AG04450 (cell line): ENCODE measurements around the gene SPTBN2. TPM values are rescaled to one million over a fixed set of nuclear protein-coding genes. Genes with fewer than 3 reads are reported as not detected.

ENCODE experiments used
- CTCF ChIA-PET: fragments of 300-600, 350-600 bp; formaldehyde crosslinking; extraction: SDS; loops from one replicate; lab custom pipeline; 2022; ENCODE audit warnings: antibody characterized with exemption, inconsistent platforms; lab: Charles Lee
- POLR2A ChIA-PET: fragments of 350-600 bp; formaldehyde crosslinking; extraction: SDS; loops from one replicate; lab custom pipeline; 2021; ENCODE audit warnings: antibody characterized with exemption, inconsistent platforms; lab: Yijun Ruan, JAX
- DNase-seq: peaks from one replicate; pipeline ENCODE4 v3.0.0-alpha.2; 2011; ENCODE audit warnings: low read depth, low spot score
- H3K27ac ChIP-seq: one replicate; pipeline ENCODE4 v1.5.1; 2012; ENCODE audit warnings: low read depth, low read length, control low read depth
- H3K27me3 ChIP-seq: one replicate; pipeline ENCODE4 v1.6.0; 2012; ENCODE audit warnings: low read length; ENCODE audit not compliant: control insufficient read depth, insufficient read depth
- H3K4me3 ChIP-seq: 2 replicates; pipeline ENCODE4 v1.5.1; 2011; ENCODE audit warnings: mild to moderate bottlenecking, low read depth, low read length, control low read depth
- H3K9me3 ChIP-seq: 2 replicates; pipeline ENCODE4 v1.5.1; 2012; ENCODE audit warnings: low read length; ENCODE audit not compliant: control insufficient read depth, insufficient read depth
- CTCF ChIP-seq: IDR thresholded peaks from 2 replicates; pipeline ENCODE4 v1.5.1; 2011; ENCODE audit warnings: low read depth, low read length, control low read depth, inconsistent platforms
- polyA plus RNA-seq: library from polyadenylated mRNA; depleted of rRNA; stranded (reverse); fragments of >200 nt; gene quantifications from 2 replicates; pipeline ENCODE4 v1.2.3, GENCODE V29; 2011

SPTBN2 gene
- polyA plus RNA-seq, 1 experiment = 0.09 TPM

- H3K27me3 ChIP-seq = peaks cover 46% of the 10 kb centered on the region
- POLR2A ChIA-PET = no interaction called here
- no peaks in the 10 kb centered on the region for H3K9me3 ChIP-seq
- no peak overlapping the region for H3K27ac ChIP-seq
- no peak for TF ChIP-seq CTCF
- DNase-seq = no peak
- CTCF ChIA-PET = no interaction called here
- no peak overlapping the region for H3K4me3 ChIP-seq
Observed at GRCh38 chr11:66723693-66724092, 5.3 kb downstream of the SPTBN2 start.

GRCh38 chr11:66722745-66723651, 6.0 kb downstream of the SPTBN2 start:
- Histone ChIP-seq H3K27ac (no peak overlapping the region), H3K9me3 (no peaks in the 10 kb centered on the region), H3K27me3 (peaks cover 46% of the 10 kb centered on the region), H3K4me3 (no peak overlapping the region)
- ChIA-PET CTCF (no interaction called here), POLR2A (no interaction called here)
- TF ChIP-seq CTCF = no peak
- DNase-seq = no peak

DNA sequence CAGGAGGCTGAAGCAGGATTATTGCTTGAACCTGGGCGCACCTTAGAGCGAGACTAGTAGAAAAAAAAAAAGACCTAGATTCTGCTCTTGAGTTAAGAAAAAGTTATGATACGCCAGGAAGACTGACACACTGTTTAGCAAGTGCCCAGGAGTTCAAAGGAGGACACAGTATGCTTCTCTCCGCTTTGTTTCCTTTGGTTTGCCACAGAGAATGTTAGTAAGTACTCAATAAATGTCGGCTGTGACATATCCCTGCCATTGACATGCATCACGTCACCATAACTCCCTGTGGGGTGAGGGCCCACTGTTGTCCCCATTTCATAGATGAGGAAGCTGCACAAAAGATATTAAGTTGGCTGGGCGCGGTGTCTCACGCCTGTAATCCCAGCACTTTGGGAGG, 7.1 kb downstream of the SPTBN2 start:
- H3K4me3 ChIP-seq = no peak overlapping the region
- ChIA-PET POLR2A (interaction anchor here (0.7 kb wide), 1 partner anchor 121 kb away, joined by 4 read pairs; the partner anchor contains the start of gene RCE1), CTCF (interaction anchor here (0.6 kb wide), 1 partner anchor 34 kb away, joined by 6 read pairs; no protein-coding TSS in a partner anchor)
- H3K27ac ChIP-seq = no peak overlapping the region
- no peak for TF ChIP-seq CTCF
- peaks cover 40% of the 10 kb centered on the region for H3K27me3 ChIP-seq
- H3K9me3 ChIP-seq = no peaks in the 10 kb centered on the region
- DNase-seq = no peak

GRCh38 chr11:66720899-66721470, 8.0 kb downstream of the SPTBN2 start:
- ChIA-PET CTCF (no interaction called here), POLR2A (no interaction called here)
- TF ChIP-seq CTCF = no peak

More at GRCh38 chr11:66720899-66721470, 8.0 kb downstream of the SPTBN2 start:
- Histone ChIP-seq H3K9me3 (no peaks in the 10 kb centered on the region), H3K27ac (no peak overlapping the region), H3K4me3 (no peak overlapping the region), H3K27me3 (peaks cover 30% of the 10 kb centered on the region)
- no peak for DNase-seq
